HG03460 (cell line): ENCODE measurements around the gene ARF4.
A peak's percentile ranks its signal among the peaks of the same experiment; 100 is the strongest.
"Not testable (repeated sequence)": the region's sequence is repeated elsewhere in the genome, so short reads cannot be mapped to it uniquely, and the experiment has no call there.

Experiments
- ATAC-seq: cut with Tn5 transposase; IDR thresholded peaks from one replicate; pipeline ENCODE4 v1.9.1; 2021; ENCODE audit not compliant: unreplicated experiment

Gene ARF4

GRCh38 chr3:57597127-57597923, at the start of gene ARF4:
Gene ARF4, minus strand, starts transcription at chr3:57597344. Its CDS starts 204 bp downstream, at chr3:57597140.
- ATAC-seq = peak; percentile 92

DNA sequence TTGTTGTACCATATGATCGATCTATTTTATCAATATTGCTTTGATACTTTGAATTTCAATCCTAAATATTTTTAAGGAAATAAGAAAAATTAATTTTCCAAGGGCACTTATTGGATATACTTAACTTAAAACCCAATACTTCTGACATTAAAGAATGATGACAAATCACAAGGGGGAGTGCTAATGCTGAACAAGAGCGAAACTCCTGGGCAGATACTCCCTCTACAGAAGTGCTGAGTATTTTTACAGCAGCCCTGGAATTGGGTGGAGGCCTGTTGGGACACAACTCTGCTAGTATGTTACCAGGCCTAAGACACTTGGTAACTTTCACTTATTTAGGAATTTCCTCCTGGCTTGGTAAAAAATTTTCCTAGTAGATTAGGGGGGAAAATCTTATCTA, 49.6 kb upstream of the ARF4 start:
- no peak for ATAC-seq

GRCh38 chr3:57644740-57645139, 47.6 kb upstream of the ARF4 start:
- no peak for ATAC-seq

GRCh38 chr3:57637391-57637790, 40.2 kb upstream of the ARF4 start:
- no peak for ATAC-seq

DNA sequence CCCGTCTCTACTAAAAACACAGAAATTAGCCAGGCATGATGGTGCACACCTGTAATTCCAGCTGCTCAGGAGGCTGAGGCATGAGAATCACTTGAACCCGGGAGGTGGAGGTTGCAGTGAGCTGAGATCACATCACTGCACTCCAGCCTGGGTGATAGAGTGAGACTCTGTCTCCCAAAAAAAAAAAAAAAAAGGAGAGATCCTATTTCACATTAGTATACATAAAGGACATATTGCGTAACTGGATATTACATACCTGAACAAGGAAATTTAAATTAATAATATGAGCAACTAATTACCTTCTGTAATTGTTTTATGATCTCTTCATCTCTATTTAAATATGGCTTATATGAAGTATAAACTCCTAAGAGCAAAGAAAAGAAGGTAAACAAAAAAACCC, 37.1 kb upstream of the ARF4 start:
- not testable (repeated sequence) for ATAC-seq

- no peak for ATAC-seq
Observed at GRCh38 chr3:57627976-57628375, 30.8 kb upstream of the ARF4 start.

- no peak for ATAC-seq
Observed at GRCh38 chr3:57624801-57625200, 27.7 kb upstream of the ARF4 start.

- ATAC-seq = no peak
Observed at GRCh38 chr3:57622362-57622761, 25.2 kb upstream of the ARF4 start.

DNA sequence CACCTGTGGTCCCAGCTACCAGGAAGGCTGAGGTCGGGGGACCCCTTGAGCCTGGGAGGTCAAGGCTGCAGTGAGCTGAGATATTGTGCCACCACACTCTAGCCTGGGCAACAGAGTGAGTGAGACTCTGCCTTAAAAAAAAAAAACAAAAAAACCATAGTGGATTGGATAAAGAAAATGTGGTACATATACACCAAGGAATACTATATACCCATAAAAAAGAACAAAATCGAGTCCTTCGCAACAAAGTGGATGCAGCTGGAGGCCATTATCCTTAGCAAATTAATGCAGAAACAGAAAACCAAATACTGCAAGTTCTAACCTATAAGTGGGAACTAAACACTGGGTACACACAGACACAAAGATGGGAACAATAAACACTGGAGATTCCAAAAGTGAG, 20.6 kb upstream of the ARF4 start:
- no peak for ATAC-seq

DNA sequence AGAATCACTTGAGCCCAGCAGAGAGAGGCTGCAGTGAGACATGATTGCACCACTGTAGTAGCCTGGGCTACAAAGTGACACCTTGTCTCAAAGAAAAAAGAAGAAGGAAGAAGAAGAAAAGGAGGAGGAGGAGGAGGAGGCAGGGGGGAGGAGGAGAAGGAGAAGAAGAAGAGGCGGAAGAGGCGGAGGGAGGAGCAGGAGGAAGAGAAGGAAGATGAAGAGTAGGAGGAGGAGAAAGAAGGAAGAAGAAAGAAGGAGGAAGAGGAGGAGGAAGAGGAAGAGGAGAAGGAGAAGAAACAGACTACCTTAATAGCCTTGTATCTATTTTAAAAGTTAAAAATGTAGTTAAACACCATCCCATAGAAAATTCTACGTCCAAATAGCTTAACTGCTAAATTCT, 19.1 kb upstream of the ARF4 start:
- ATAC-seq = no peak

- not testable (repeated sequence) for ATAC-seq
Observed at GRCh38 chr3:57611870-57612269, 14.7 kb upstream of the ARF4 start.

GRCh38 chr3:57605683-57606082, 8.5 kb upstream of the ARF4 start:
- no peak for ATAC-seq

GRCh38 chr3:57604971-57605370, 7.8 kb upstream of the ARF4 start:
- no peak for ATAC-seq

GRCh38 chr3:57600195-57600594, 3.1 kb upstream of the ARF4 start:
- ATAC-seq = no peak

GRCh38 chr3:57598765-57599360, 1.7 kb upstream of the ARF4 start:
- ATAC-seq = no peak

DNA sequence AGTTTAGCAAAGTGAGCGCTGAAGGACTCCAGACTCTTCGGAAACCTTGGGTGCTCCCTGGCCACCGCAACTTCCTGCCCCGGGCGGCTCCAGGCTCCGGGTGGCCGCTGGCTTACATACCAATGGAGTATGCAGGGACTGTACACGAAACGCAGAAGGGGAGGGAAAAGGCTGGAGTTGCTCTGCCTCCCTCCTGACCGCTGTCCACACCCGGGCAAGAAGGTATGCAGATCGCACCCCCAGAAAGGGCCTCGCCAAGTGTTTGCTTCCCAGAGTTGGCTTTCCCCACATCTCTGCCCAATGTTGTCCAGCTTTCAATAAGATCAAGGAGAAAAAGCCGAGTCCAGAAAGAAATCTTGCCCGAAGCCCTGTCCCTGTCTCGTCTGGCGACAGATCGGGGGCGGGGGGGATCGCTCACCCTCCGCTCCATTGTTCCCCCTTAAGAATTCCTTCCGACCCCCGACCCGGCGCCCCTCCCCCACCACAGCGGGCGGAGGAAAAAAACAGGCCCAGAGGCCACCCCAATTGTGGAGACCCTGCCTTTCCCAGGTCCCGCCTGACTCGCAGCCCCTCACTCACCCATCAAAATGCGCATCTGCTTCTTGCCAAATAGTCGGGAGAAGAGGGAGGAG, 533 bp downstream of the ARF4 start:
- ATAC-seq = no peak

DNA sequence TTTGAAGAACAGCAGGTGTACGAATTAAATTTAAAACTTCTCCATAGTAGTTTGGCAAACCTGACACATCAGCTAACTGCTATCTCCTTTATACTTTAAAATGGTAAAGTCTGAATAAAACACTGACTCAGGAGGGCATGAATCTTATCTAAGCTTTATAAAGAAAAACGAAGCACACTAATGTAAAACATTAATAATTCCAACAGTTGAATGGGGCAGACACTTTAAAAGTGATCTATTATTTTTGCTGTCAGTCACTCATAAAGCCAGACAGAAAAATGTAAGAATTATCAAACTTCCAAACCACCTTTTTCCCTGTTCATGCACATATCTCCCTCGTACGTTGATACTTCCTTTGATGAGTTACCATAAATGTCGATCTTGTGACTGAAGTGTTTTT, 2.6 kb downstream of the ARF4 start:
- ATAC-seq = no peak

- ATAC-seq = no peak
Observed at GRCh38 chr3:57594144-57594543, 3.0 kb downstream of the ARF4 start.

GRCh38 chr3:57592306-57592705, 4.8 kb downstream of the ARF4 start:
- no peak for ATAC-seq

DNA sequence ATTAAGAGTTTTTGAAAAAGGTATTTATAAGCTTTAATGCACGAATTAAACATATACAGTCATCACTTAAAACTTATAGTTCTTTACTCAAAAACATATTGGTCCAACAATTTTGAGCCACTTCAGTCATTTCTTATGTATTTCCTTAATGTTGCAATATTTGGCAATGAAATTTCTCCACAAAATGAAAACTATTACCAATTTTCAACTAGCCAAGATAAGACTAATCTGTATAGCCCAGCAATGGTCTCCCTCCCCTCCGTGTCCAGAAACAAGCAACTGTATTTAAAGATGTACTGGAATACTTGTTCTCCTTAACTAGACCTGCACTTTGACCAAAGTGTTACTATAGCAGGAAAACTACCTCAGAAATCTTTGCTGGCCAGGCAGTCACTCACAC, 9.2 kb downstream of the ARF4 start:
- no peak for ATAC-seq

DNA sequence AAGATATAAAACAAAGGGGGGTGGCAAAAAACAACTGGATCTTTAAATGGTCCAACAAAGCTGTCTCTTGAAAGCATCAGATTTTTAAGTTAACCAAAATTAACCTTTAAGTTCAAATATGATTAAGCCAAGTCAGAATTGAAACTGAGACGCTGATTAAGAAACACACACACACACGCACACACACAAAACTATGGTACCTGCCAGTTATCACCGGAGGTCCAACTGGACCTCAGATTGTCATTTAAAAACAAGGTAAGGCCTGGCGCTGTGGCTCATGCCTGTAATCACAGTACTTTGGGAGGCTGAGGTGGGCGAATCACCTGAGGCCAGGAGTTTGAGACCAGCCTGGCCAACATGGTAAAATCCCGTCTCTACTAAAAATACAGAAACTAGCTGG, 10.4 kb downstream of the ARF4 start:
- ATAC-seq = no peak

DNA sequence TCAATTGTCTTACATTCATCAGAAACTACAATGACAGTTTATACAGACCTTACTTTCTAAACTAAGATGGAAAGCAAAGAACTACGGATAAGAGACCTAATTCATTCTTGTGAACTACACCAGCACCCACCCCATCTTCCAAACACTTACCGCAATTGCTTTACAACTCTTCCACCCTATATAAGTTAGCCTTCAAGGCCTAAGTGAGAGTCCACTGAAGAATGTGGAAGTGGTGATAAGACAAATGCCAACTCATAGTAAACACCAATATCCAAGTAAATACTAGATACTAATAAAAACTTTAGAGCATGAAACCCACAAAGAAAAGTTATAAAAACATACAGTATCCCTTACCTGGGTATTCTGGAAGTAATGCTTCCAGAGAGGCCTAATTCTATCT, 13.6 kb downstream of the ARF4 start:
- no peak for ATAC-seq
